H1 (cell line): ENCODE measurements around the gene FAM171A1. TPM values are rescaled to one million over a fixed set of nuclear protein-coding genes. Genes with fewer than 3 reads are reported as not detected.

Source experiments
- BACH1 ChIP-seq: IDR thresholded peaks from 2 replicates; pipeline ENCODE4 v1.6.1; 2012; ENCODE audit warnings: low read length, improper control_type of control experiment
- CBX5 ChIP-seq: fragments of 300-800, 300-1000 bp; sonication (generic); IDR thresholded peaks from 2 replicates; pipeline ENCODE4 v1.7.1; 2016; ENCODE audit warnings: antibody characterized with exemption, low read length, low read depth
- CTBP2 ChIP-seq: IDR thresholded peaks from 2 replicates; pipeline ENCODE4 v1.7.0; 2011; ENCODE audit warnings: borderline replicate concordance, mild to moderate bottlenecking, moderate library complexity, mixed read lengths, low read length; ENCODE audit not compliant: insufficient read depth, insufficient read length
- EGR1 ChIP-seq: IDR thresholded peaks from 2 replicates; pipeline ENCODE4 v1.6.1; 2011; ENCODE audit warnings: low read depth, low read length, borderline replicate concordance
- EP300 ChIP-seq, 2 experiments: IDR thresholded peaks; 1 replicate in 1 of 2; 2 replicates in 1 of 2; pipeline ENCODE4 v1.6.1; 2011 to 2012; ENCODE audit warnings: low read depth in 2 of 2, low read length in 2 of 2, mild to moderate bottlenecking in 2 of 2, borderline replicate concordance in 1 of 2, inconsistent platforms in 1 of 2, moderate library complexity in 1 of 2
- GABPA ChIP-seq: IDR thresholded peaks from 2 replicates; pipeline ENCODE4 v1.6.1; 2011; ENCODE audit warnings: mild to moderate bottlenecking, low read length, moderate library complexity, borderline replicate concordance; ENCODE audit not compliant: insufficient read depth
- HDAC6 ChIP-seq: IDR thresholded peaks from one replicate; pipeline ENCODE4 v1.7.1; 2012; ENCODE audit warnings: low read depth, mild to moderate bottlenecking, inconsistent platforms, low read length, moderate library complexity
- ZNF274 ChIP-seq: IDR thresholded peaks from 2 replicates; pipeline ENCODE4 v1.7.0; 2012; ENCODE audit warnings: low read length, borderline replicate concordance; ENCODE audit errors: extremely low read depth
- polyA plus RNA-seq, 7 experiments: library from polyadenylated mRNA; depleted of rRNA in 3 of 7; stranded (reverse) in 5 of 7; unstranded in 2 of 7; fragments of >200 nt in 5 of 7; fragments of 200-250 nt in 2 of 7; gene quantifications; 1 replicate in 5 of 7; 2 replicates in 1 of 7; 4 replicates in 1 of 7; pipeline versions ENCODE4 v1.2.1 to v1.2.3, GENCODE V29; 2011 to 2013; ENCODE audit warnings: missing spikeins in 2 of 7, mixed read lengths in 2 of 7
- total RNA-seq: library from RNA; stranded (reverse); fragmentation: NEBNext Ultra II Directional; extraction: Animal tissue kit (Norgen Biotek cat#: 25700); gene quantifications from 2 replicates; pipeline ENCODE4 v1.2.1, GENCODE V29; 2021
- TF ChIP-seq, protein P1 (sequence below): IDR thresholded peaks from 2 replicates; pipeline ENCODE4 v1.6.1; 2012; ENCODE audit warnings: inconsistent platforms
- TF ChIP-seq, protein P2 (sequence below): IDR thresholded peaks from 2 replicates; pipeline ENCODE4 v1.6.1; 2011; ENCODE audit warnings: low read length, improper control_type of control experiment

FAM171A1 gene
- total and polyA plus RNA-seq, 2 of the 8 experiments (the other 6 are each of a cell fraction or from before 2014, with no cell fraction given) = 26.6 to 42.1 TPM

DNA sequence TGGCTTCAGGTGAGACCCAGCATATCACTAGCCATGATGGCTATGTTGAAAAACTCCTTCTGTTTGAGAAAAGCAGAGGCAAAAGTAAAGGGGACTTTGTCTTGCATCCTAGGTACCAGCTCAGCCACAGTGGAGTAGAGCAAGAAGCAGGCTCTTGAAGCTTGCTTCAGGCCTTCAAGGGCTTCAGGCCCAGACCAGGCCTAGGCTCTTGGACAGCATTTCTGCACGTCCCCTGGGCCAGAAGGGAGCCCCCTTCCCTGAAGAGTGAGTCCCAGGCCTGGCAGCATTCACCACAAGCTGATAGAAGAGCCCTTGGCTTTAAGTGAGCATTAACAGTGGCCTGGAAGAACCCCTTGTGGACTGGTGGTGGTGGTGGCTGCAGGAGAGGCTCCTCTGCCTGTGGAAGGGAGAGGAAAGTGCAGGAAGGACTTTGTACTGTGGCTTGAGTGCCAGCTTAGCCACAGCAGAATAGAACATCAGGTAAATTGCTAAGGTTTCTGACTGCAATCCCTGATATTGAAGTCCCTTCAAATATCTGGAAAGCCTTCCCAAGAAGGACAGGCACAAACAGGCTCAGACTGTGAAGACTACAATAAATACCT is 28.1 kb upstream of the FAM171A1 start (continued):
- no peak for TF ChIP-seq EGR1
- TF ChIP-seq CTBP2 = no peak
- TF ChIP-seq ZNF274 = no peak
- no peak for TF ChIP-seq EP300 (IDR thresholded peaks at IDR 0.05; ENCODE audit: borderline replicate concordance in 1 of 2, low read depth in 2 of 2, low read length in 2 of 2)
- TF ChIP-seq, protein P1, sequence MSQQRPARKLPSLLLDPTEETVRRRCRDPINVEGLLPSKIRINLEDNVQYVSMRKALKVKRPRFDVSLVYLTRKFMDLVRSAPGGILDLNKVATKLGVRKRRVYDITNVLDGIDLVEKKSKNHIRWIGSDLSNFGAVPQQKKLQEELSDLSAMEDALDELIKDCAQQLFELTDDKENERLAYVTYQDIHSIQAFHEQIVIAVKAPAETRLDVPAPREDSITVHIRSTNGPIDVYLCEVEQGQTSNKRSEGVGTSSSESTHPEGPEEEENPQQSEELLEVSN = no peak
- TF ChIP-seq GABPA = no peak
- TF ChIP-seq BACH1 = no peak
- TF ChIP-seq, protein P2, sequence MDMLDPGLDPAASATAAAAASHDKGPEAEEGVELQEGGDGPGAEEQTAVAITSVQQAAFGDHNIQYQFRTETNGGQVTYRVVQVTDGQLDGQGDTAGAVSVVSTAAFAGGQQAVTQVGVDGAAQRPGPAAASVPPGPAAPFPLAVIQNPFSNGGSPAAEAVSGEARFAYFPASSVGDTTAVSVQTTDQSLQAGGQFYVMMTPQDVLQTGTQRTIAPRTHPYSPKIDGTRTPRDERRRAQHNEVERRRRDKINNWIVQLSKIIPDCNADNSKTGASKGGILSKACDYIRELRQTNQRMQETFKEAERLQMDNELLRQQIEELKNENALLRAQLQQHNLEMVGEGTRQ = no peak
- TF ChIP-seq HDAC6 = no peak
- TF ChIP-seq CBX5 = no peak
